ENCODE measurements around the gene RFTN1. TPM values are rescaled to one million over a fixed set of nuclear protein-coding genes. Genes with fewer than 3 reads are reported as not detected.

Gene RFTN1
- total RNA-seq, 2 experiments from 2014 or later: 55.7 to 56.4 TPM

GRCh38 chr3:16349986-16350596 lies 163.4 kb downstream of the RFTN1 start:
- Histone ChIP-seq H3K4me1 (ENCODE audit: insufficient read depth, low read length) (peaks cover 5% of the 10 kb centered on the region), H3K27ac (ENCODE audit: low read depth in 1 of 2, low read length in 2 of 2) (no peak overlapping the region), H3K27me3 (ENCODE audit: control insufficient read depth in 1 of 2, insufficient read depth in 2 of 2, low read length in 2 of 2) (no peaks in the 10 kb centered on the region), H3K9me3 (ENCODE audit: control insufficient read depth in 1 of 2, insufficient read depth in 1 of 2, low read length in 2 of 2) (no peaks in the 10 kb centered on the region), H3K4me3 (ENCODE audit: low read length) (no peak overlapping the region), H3K36me3 (ENCODE audit: insufficient read depth, low read length) (peaks cover 70% of the 10 kb centered on the region)
- TF ChIP-seq, protein P1, sequence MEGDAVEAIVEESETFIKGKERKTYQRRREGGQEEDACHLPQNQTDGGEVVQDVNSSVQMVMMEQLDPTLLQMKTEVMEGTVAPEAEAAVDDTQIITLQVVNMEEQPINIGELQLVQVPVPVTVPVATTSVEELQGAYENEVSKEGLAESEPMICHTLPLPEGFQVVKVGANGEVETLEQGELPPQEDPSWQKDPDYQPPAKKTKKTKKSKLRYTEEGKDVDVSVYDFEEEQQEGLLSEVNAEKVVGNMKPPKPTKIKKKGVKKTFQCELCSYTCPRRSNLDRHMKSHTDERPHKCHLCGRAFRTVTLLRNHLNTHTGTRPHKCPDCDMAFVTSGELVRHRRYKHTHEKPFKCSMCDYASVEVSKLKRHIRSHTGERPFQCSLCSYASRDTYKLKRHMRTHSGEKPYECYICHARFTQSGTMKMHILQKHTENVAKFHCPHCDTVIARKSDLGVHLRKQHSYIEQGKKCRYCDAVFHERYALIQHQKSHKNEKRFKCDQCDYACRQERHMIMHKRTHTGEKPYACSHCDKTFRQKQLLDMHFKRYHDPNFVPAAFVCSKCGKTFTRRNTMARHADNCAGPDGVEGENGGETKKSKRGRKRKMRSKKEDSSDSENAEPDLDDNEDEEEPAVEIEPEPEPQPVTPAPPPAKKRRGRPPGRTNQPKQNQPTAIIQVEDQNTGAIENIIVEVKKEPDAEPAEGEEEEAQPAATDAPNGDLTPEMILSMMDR (IDR thresholded peaks at IDR 0.05): no peak
- POLR2A ChIA-PET: interaction anchor here (1.5 kb wide), 1 partner anchor 27 kb away, joined by 3 read pairs; no protein-coding TSS in a partner anchor
- H3K4me3 Mint-ChIP-seq: no peak overlapping the region
- intact Hi-C loops (cut with DNase I, micrococcal nuclease): no loop called here
- peaks cover 98% of the 10 kb centered on the region for H3K36me3 Mint-ChIP-seq (ENCODE audit: low read depth)
- CTCF ChIA-PET: no interaction called here
- H3K9me3 Mint-ChIP-seq: no peaks in the 10 kb centered on the region
- peak overlapping the region; percentile 72 for H3K27ac Mint-ChIP-seq
- DNase-seq (no peak), ATAC-seq (ENCODE audit: poor library complexity) (no peak)
- H3K4me1 Mint-ChIP-seq (ENCODE audit: low read depth): peaks cover 65% of the 10 kb centered on the region
- no peaks in the 10 kb centered on the region for H3K27me3 Mint-ChIP-seq

GRCh38 chr3:16347548-16347947 lies 166.0 kb downstream of the RFTN1 start:
- POLR2A ChIA-PET: no interaction called here
- H3K9me3 ChIP-seq (ENCODE audit: control insufficient read depth in 1 of 2, insufficient read depth in 1 of 2, low read length in 2 of 2): no peaks in the 10 kb centered on the region
- Mint-ChIP-seq H3K9me3 (peaks cover 2% of the 10 kb centered on the region), H3K36me3 (ENCODE audit: low read depth) (peaks cover 98% of the 10 kb centered on the region), H3K4me1 (ENCODE audit: low read depth) (peaks cover 69% of the 10 kb centered on the region), H3K27ac (peak overlapping the region; percentile 72), H3K4me3 (no peak overlapping the region), H3K27me3 (no peaks in the 10 kb centered on the region)
- intact Hi-C loops (cut with DNase I, micrococcal nuclease): no loop called here
- H3K27me3 ChIP-seq (ENCODE audit: control insufficient read depth in 1 of 2, insufficient read depth in 2 of 2, low read length in 2 of 2): no peaks in the 10 kb centered on the region
- ATAC-seq (ENCODE audit: poor library complexity): no peak
- DNase-seq: no peak
- CTCF ChIA-PET: no interaction called here
- H3K4me1 ChIP-seq (ENCODE audit: insufficient read depth, low read length): peaks cover 12% of the 10 kb centered on the region
- no peak overlapping the region for H3K27ac ChIP-seq (ENCODE audit: low read depth in 1 of 2, low read length in 2 of 2)
- H3K36me3 ChIP-seq (ENCODE audit: insufficient read depth, low read length): peaks cover 75% of the 10 kb centered on the region
- H3K4me3 ChIP-seq (ENCODE audit: low read length): no peak overlapping the region
- TF ChIP-seq, protein P1 (IDR thresholded peaks at IDR 0.05): no peak

DNA sequence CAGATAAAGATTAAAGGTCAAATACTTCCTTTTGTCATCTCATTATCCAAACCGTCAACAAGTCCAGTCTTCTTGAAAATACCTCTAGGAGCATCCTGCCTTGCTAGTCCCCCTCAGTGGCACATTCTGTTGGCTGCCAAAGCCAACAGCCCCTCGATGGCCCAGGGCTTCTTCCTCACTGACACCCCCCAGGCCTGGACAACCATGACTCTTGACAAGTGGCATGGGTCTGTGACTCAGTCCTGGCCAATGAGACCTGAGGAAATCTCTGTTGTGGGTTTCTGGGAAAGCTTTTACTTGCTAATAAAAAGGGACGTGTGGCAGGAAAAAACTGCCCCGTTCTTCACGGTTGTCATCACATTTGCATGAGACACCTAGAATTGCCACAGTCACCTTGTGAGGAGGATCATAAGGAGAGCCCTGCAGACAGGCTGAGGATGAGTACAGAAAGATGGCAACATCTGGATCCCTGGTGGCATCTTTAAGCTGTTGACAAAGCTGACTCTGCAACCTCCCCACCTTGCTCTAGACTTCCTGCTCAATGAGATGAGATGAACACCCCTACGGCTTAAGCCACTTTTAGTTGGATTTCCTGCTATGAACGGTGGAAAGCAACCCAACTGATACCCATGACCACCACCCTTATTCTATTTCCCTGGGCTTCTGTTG lies 167.0 kb downstream of the RFTN1 start:
- no peaks in the 10 kb centered on the region for H3K27me3 ChIP-seq (ENCODE audit: control insufficient read depth in 1 of 2, insufficient read depth in 2 of 2, low read length in 2 of 2)
- Mint-ChIP-seq H3K27me3 (no peaks in the 10 kb centered on the region), H3K4me1 (ENCODE audit: low read depth) (peaks cover 70% of the 10 kb centered on the region), H3K27ac (peak overlapping the region; percentile 72), H3K36me3 (ENCODE audit: low read depth) (peaks cover 97% of the 10 kb centered on the region), H3K4me3 (no peak overlapping the region), H3K9me3 (peaks cover 2% of the 10 kb centered on the region)
- H3K9me3 ChIP-seq (ENCODE audit: control insufficient read depth in 1 of 2, insufficient read depth in 1 of 2, low read length in 2 of 2): no peaks in the 10 kb centered on the region
- no peak overlapping the region for H3K27ac ChIP-seq (ENCODE audit: low read depth in 1 of 2, low read length in 2 of 2)
- TF ChIP-seq, protein P1 (IDR thresholded peaks at IDR 0.05): no peak
- intact Hi-C loops (cut with DNase I, micrococcal nuclease): no loop called here
- DNase-seq (no peak), ATAC-seq (ENCODE audit: poor library complexity) (peak; percentile 14)
- ChIA-PET CTCF (no interaction called here), POLR2A (no interaction called here)
- H3K4me3 ChIP-seq (ENCODE audit: low read length): no peak overlapping the region
- peaks cover 75% of the 10 kb centered on the region for H3K36me3 ChIP-seq (ENCODE audit: insufficient read depth, low read length)
- peaks cover 13% of the 10 kb centered on the region for H3K4me1 ChIP-seq (ENCODE audit: insufficient read depth, low read length)

Data from CD4-positive, alpha-beta T cell (primary cell).